ENCODE results near the gene UBE2I.
A peak's percentile ranks its signal among the peaks of the same experiment; 100 is the strongest.
"Not testable (repeated sequence)": the region's sequence is repeated elsewhere in the genome, so short reads cannot be mapped to it uniquely, and the experiment has no call there.

Gene UBE2I

GRCh38 chr16:1293921-1294656 lies 15.3 kb upstream of the UBE2I start:
- DNase-seq, result no peak

DNA sequence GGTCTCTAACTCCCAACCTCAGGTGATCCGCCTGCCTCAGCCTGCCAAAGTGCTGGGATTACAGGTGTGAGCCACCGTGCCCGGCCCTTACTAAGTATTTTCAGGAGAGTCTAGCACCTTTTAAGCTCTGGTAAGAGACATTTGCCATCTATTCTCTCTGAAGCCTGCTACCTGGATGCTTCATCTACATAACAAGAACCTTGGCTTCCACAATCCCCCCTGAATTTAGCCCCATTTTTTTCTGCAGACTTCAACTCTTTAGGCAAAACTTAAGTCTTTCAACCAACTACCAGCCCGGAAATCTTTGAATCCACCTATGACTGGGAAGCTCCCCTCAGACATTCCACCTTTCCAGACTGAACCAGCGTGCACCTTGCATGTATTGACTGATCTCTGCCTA lies 14.0 kb upstream of the UBE2I start:
- DNase-seq, result no peak

DNA sequence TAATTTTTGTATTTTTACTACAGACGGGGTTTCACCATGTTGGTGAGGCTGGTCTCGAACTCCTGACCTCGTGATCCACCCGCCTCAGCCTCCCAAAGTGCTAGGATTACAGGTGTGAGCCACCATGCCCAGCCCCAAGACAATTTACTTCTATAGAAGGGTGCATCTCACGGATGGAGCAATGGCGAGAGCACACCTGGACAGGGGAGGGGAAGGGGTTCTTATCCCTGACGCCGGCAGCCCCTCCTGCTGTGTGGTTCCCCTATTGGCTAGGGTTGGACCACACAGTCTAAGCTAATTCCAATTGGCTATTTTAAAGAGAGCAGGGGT lies 12.8 kb upstream of the UBE2I start:
- DNase-seq, result not testable (repeated sequence)

DNA sequence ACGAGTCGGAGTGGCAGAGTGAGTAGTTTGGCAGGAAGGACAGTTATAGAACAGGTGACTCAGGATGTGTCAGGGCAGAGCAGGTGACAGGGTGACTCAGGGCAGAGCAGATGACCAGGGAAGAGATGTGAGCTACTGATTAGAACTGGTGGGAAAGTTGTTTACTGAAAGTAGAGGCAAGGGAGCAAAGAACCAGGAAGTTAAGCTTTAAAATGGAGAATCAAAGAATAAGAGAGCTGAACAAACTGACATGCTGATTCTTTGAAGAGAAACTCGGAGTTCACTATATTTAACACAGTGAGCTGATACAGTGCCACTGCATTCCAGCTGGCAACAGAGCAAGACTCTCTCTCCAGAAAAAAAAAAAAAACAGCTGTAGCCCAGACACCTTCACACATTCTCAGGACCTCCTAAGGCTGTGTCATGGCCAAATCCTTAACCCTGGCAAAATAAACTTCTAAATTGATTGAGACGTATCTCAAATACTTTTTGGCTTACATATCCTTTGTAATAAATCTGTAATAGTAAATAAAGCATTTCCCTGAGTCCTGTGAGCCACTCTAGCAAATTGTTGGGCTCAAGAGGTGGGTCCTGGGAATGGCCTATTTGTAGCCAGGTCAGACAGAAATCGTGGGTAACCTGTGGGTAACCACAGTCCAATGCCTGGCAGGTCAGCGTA lies 12.3 kb upstream of the UBE2I start:
- peak; percentile 57 for DNase-seq

DNA sequence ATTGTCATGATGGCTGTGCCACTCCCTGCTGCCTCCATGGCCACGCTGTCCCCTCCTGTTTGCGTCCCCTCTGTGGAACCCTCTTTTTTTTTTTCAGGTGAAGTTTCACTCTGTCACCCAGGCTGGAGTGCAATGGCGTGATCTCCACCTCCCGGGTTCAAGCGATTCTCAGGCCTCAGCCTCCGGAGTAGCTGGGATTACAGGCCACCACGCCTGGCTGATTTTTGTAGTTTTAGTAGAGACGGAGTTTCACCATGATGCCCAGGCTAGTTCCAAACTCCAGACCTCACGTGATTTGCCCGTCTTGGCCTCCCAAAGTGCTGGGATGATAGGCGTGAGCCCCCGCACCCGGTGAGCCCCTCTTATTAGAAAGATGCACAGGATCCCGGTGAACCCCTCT lies 11.0 kb upstream of the UBE2I start:
- no peak for DNase-seq

- no peak for DNase-seq
These were observed 10.2 kb upstream of the UBE2I start for GRCh38 chr16:1299012-1299867.

DNA sequence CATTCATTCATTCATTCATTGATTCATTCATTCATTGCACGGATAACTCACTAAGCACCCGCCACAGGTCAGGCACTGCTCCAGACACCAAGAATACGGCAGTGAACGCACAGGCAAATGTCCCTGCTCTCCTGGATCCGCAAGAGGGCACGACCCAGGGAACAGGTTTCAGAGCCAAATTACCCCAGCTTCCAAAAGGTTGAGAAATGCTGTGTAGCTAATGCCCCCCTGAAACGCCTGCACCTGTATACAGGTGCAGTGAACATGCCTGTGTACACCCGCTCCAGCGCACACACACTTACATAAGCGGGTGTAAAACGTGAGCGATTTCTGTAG lies 9.6 kb upstream of the UBE2I start:
- DNase-seq, result no peak

DNA sequence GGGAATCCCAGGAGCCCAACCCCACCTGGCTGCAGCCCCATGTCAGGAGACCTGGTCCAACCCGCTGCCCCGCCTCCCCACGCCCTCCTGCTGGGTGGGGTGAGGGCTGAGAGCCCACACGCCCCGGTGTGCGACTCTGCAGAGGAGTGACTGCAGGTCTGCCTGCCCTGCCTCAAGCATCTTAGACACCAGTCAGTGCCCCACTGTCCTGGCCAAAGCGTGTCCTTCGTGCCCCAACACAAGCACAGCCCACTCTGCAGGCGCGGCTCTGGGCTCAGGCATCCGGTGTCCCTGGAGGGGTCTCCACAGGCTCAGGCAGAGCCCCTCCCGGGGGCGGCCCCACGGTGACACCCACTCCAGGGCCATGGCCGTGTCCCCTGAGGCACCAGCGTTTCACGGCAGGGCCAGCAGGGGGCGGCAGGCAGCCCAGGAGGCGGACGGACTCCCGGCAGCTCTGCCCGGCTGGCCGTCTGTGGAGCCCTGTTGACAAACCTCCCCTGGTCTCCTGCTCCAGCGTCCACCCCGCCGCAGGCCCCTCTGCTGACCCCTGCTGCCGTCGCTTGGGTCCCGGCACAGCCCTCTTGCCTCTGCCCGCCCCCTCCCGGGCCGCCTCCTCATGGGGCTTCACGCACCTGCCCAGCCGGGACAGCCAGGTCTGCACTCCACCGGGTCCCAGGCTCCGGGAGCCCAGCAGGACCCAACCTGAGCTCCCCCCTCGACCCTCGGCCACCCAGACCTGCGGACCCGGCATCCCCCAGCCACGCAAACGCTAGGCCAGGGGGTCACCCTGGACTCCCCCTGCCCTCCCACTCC lies 8.6 kb upstream of the UBE2I start:
- DNase-seq, result peak; percentile 75

- no peak for DNase-seq
These were observed 7.9 kb upstream of the UBE2I start for GRCh38 chr16:1301562-1301961.

GRCh38 chr16:1305823-1306222 lies 3.6 kb upstream of the UBE2I start:
- no peak for DNase-seq

DNA sequence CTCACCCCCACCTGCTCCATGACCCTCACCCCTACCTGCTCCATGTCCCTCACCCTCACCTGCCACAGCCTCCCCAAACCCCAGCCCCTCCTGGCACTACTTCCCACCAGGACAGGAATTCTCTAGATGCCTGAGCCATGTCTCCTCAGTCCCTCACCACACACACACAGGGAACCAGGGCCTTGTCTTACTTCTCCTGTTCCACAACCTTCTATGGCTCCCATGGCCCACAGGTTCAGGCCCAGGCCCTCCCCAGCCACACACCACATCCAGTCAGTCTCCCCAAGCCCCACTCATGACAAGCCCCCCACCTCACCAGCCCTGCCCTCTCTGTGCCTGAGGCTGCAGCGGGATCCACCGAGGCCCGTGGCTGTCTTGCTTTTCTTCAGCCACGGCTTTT lies 3.1 kb upstream of the UBE2I start:
- no peak for DNase-seq

GRCh38 chr16:1308036-1308976 lies 1.1 kb upstream of the UBE2I start:
- no peak for DNase-seq

GRCh38 chr16:1309888-1310831 lies 724 bp downstream of the UBE2I start:
- peak; percentile 52 for DNase-seq

- DNase-seq, result no peak
These were observed 1.4 kb downstream of the UBE2I start for GRCh38 chr16:1310832-1311200.

GRCh38 chr16:1311212-1311737 lies 1.8 kb downstream of the UBE2I start:
- no peak for DNase-seq

GRCh38 chr16:1311738-1312466 lies 2.5 kb downstream of the UBE2I start:
- DNase-seq, result no peak

GRCh38 chr16:1312467-1312816 lies 3.0 kb downstream of the UBE2I start:
- no peak for DNase-seq

DNA sequence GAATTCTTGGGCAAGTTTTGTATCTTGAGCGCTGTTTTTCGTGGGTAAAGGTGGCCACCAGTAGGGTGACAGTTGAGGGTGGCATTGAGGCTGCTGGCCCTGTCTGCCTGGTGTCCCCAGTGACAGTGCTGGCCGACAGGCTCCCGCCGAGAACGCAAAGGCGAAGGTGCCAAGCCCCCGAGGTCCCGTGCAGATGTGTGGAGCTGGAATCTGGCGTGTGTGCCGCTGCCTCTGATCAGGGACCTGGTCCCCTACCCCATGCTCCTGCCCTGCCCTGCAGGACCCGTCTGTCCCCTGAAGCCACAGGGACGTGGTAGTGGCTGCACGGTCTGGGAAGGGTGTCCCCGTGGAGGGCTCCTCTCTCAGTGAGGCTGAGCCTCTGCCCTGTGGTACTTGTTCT lies 3.5 kb downstream of the UBE2I start:
- no peak for DNase-seq

DNA sequence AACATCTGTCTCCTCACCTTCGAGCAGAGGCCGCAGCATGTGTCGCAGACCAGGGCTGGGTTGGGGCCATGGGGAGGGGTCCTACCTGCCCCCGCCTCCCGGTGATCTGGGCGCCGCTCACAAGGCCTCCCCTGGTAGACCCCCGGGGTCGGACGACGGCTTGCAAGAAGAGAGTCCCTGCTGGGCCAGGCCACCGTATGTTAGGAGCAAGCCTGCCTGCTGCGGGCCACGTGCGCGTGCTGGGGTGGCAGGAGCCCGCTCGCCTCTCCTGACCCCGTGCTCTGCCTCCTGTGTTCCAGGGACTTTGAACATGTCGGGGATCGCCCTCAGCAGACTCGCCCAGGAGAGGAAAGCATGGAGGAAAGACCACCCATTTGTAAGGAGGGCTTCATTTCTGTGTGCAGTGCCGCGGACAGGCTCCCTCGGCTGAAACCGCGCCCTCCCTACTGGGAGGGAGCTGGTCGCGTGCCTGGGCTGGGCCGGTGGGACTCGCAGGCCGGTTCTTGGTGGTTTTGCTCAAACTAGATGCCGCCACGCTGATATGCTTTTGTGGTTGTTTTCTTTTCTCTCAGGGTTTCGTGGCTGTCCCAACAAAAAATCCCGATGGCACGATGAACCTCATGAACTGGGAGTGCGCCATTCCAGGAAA lies 4.4 kb downstream of the UBE2I start:
- no peak for DNase-seq
